ENCODE measurements around the gene SLF2.

- TF ChIP-seq POLR2A (IDR thresholded peaks at IDR 0.05) (no peak), POLR2AphosphoS5 (IDR thresholded peaks at IDR 0.05) (no peak)
- TF ChIP-seq, protein P1, sequence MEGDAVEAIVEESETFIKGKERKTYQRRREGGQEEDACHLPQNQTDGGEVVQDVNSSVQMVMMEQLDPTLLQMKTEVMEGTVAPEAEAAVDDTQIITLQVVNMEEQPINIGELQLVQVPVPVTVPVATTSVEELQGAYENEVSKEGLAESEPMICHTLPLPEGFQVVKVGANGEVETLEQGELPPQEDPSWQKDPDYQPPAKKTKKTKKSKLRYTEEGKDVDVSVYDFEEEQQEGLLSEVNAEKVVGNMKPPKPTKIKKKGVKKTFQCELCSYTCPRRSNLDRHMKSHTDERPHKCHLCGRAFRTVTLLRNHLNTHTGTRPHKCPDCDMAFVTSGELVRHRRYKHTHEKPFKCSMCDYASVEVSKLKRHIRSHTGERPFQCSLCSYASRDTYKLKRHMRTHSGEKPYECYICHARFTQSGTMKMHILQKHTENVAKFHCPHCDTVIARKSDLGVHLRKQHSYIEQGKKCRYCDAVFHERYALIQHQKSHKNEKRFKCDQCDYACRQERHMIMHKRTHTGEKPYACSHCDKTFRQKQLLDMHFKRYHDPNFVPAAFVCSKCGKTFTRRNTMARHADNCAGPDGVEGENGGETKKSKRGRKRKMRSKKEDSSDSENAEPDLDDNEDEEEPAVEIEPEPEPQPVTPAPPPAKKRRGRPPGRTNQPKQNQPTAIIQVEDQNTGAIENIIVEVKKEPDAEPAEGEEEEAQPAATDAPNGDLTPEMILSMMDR (IDR thresholded peaks at IDR 0.05 in 8 of 11, conservative IDR thresholded peaks at IDR 0.05 in 3 of 11) = no peak
These were observed 54.1 kb downstream of the SLF2 start for GRCh38 chr10:100966887-100967286.
